K562 (cell line): ENCODE results near the gene C1orf198.

Experiments
- ESRRA ChIP-seq: fragments of 450-650 bp; IDR thresholded peaks from 2 replicates; pipeline ENCODE4 v1.6.1; 2014; ENCODE audit warnings: low read depth, mild to moderate bottlenecking, moderate library complexity, borderline replicate concordance
- NFIC ChIP-seq: fragments of 450-650 bp; IDR thresholded peaks from 2 replicates; pipeline ENCODE4 v1.6.1; 2017; ENCODE audit warnings: mild to moderate bottlenecking, inconsistent platforms
- ZNF239 ChIP-seq: fragments of 250-450 bp; sonication (Bioruptor Pico); IDR thresholded peaks from 2 replicates; pipeline ENCODE4 v1.4.0; 2020; ENCODE audit warnings: mild to moderate bottlenecking
- ZNF282 ChIP-seq: sonication (generic); formaldehyde crosslinking; IDR thresholded peaks from 2 replicates; pipeline ENCODE4 v1.8.1; 2023; ENCODE audit warnings: missing genetic modification reagents

GRCh38 chr1:230825761-230826160 lies 42.6 kb downstream of the C1orf198 start:
- TF ChIP-seq ZNF282 (CRISPR knock-in tag) (no peak), ESRRA (no peak), ZNF239 (CRISPR knock-in tag) (no peak), NFIC (no peak)
